ENCODE results near the gene C1QTNF5. TPM values are rescaled to one million over a fixed set of nuclear protein-coding genes. Genes with fewer than 3 reads are reported as not detected.

The C1QTNF5 gene
- total RNA-seq, 1 experiment from 2014 or later = not detected

GRCh38 chr11:119373059-119373920 lies 32.6 kb upstream of the C1QTNF5 start:
- no peak for DNase-seq (ENCODE audit: low spot score)

- no peak for DNase-seq (ENCODE audit: low spot score)
Observed at GRCh38 chr11:119372260-119373058, 31.8 kb upstream of the C1QTNF5 start.

- peak; percentile 60 for DNase-seq (ENCODE audit: low spot score)
Observed at GRCh38 chr11:119371778-119372182, 31.1 kb upstream of the C1QTNF5 start.

GRCh38 chr11:119371067-119371601 lies 30.5 kb upstream of the C1QTNF5 start:
- DNase-seq (ENCODE audit: low spot score) = no peak

- no peak for DNase-seq (ENCODE audit: low spot score)
Observed at GRCh38 chr11:119370486-119371046, 29.9 kb upstream of the C1QTNF5 start.

GRCh38 chr11:119369132-119369925 lies 28.6 kb upstream of the C1QTNF5 start:
- no peak for DNase-seq (ENCODE audit: low spot score)

- peak; percentile 46 for DNase-seq (ENCODE audit: low spot score)
Observed at GRCh38 chr11:119368121-119369034, 27.7 kb upstream of the C1QTNF5 start.

GRCh38 chr11:119367661-119368120 lies 27.0 kb upstream of the C1QTNF5 start:
- DNase-seq (ENCODE audit: low spot score) = no peak

GRCh38 chr11:119366690-119367620 lies 26.3 kb upstream of the C1QTNF5 start:
- DNase-seq (ENCODE audit: low spot score) = no peak

- DNase-seq (ENCODE audit: low spot score) = no peak
Observed at GRCh38 chr11:119365071-119365591, 24.4 kb upstream of the C1QTNF5 start.

- DNase-seq (ENCODE audit: low spot score) = no peak
Observed at GRCh38 chr11:119363851-119364590, 23.3 kb upstream of the C1QTNF5 start.

- DNase-seq (ENCODE audit: low spot score) = no peak
Observed at GRCh38 chr11:119363081-119363850, 22.6 kb upstream of the C1QTNF5 start.

- no peak for DNase-seq (ENCODE audit: low spot score)
Observed at GRCh38 chr11:119362741-119363080, 22.0 kb upstream of the C1QTNF5 start.

- no peak for DNase-seq (ENCODE audit: low spot score)
Observed at GRCh38 chr11:119361941-119362725, 21.4 kb upstream of the C1QTNF5 start.

- peak; percentile 48 for DNase-seq (ENCODE audit: low spot score)
Observed at GRCh38 chr11:119361056-119361787, 20.5 kb upstream of the C1QTNF5 start.

Data from H4 (cell line).